Vagina (tissue), 2 donors: ENCODE data around the gene CD83.

ENCODE experiments used
- POLR2A ChIP-seq, 2 donors: fragments of 450-650 bp; IDR thresholded peaks; one replicate each; pipeline ENCODE4 v1.6.1; 2017; ENCODE audit warnings: antibody characterized with exemption in 2 of 2, mild to moderate bottlenecking in 2 of 2, moderate library complexity in 2 of 2
- TF ChIP-seq, protein P1 (sequence below), 3 experiments: fragments of 450-650 bp in 2 of 3; fragments of 200-600 bp in 1 of 3; sonication (generic) in 1 of 3; IDR thresholded peaks; one replicate each; pipeline ENCODE4 v1.5.1; 2017 to 2019; ENCODE audit warnings: antibody characterized with exemption in 3 of 3, mild to moderate bottlenecking in 2 of 3, moderate library complexity in 2 of 3

DNA sequence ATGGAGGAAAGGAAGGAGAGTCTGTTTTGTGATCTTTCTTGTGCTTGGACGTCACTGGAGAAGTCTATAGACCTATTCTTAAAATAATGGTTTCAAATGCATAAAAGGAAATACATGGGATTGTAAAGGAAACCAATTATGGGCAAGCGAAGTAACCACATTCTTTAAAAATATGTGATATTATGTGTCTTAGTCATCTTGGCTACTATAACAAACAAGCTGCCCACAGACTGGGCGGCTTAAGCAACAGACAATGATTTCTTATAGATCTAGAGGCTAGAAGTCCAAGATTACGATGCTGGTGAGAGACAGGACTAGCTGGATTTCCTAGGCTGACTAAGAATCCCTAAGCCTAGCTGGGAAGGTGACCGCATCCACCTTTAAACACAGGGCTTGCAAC lies 49.4 kb upstream of the CD83 start:
- TF ChIP-seq, protein P1, sequence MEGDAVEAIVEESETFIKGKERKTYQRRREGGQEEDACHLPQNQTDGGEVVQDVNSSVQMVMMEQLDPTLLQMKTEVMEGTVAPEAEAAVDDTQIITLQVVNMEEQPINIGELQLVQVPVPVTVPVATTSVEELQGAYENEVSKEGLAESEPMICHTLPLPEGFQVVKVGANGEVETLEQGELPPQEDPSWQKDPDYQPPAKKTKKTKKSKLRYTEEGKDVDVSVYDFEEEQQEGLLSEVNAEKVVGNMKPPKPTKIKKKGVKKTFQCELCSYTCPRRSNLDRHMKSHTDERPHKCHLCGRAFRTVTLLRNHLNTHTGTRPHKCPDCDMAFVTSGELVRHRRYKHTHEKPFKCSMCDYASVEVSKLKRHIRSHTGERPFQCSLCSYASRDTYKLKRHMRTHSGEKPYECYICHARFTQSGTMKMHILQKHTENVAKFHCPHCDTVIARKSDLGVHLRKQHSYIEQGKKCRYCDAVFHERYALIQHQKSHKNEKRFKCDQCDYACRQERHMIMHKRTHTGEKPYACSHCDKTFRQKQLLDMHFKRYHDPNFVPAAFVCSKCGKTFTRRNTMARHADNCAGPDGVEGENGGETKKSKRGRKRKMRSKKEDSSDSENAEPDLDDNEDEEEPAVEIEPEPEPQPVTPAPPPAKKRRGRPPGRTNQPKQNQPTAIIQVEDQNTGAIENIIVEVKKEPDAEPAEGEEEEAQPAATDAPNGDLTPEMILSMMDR (IDR thresholded peaks at IDR 0.05), result no peak
- TF ChIP-seq POLR2A (IDR thresholded peaks at IDR 0.05), result no peak
